KMS-11 (cell line): Measurements from ENCODE around the gene PTPRK.

ENCODE experiments used
- H2AFZ ChIP-seq: fragments of 200-600 bp; sonication (generic); 2 replicates; pipeline ENCODE4 v1.6.1; 2016; ENCODE audit warnings: antibody characterized with exemption, mixed run types, low read depth
- H3K27ac ChIP-seq: fragments of 200-600 bp; sonication (generic); 2 replicates; pipeline ENCODE4 v1.6.1; 2016; ENCODE audit warnings: mild to moderate bottlenecking, mixed run types
- H3K27me3 ChIP-seq: fragments of 200-600 bp; sonication (generic); 2 replicates; pipeline ENCODE4 v1.6.1; 2017; ENCODE audit warnings: mild to moderate bottlenecking, low read depth, mixed run types, moderate library complexity; ENCODE audit not compliant: insufficient read depth
- H3K36me3 ChIP-seq: fragments of 200-600 bp; sonication (generic); 2 replicates; pipeline ENCODE4 v1.6.1; 2017; ENCODE audit warnings: mild to moderate bottlenecking, mixed run types; ENCODE audit not compliant: insufficient read depth
- H3K4me1 ChIP-seq: fragments of 200-600 bp; sonication (generic); 2 replicates; pipeline ENCODE4 v1.6.1; 2016; ENCODE audit warnings: mild to moderate bottlenecking, low read depth, mixed run types; ENCODE audit not compliant: poor library complexity, severe bottlenecking
- H3K4me2 ChIP-seq: fragments of 200-600 bp; sonication (generic); 2 replicates; pipeline ENCODE4 v1.7.0; 2016; ENCODE audit warnings: mild to moderate bottlenecking, mixed run types
- H3K4me3 ChIP-seq: fragments of 200-600 bp; sonication (generic); IDR thresholded peaks from 2 replicates; pipeline ENCODE4 v1.6.1; 2017; ENCODE audit warnings: low read depth, low read length, mixed read lengths; ENCODE audit not compliant: insufficient read depth
- H3K79me2 ChIP-seq: fragments of 200-600 bp; sonication (generic); 2 replicates; pipeline ENCODE4 v1.6.1; 2016; ENCODE audit warnings: low read depth, mixed run types; ENCODE audit not compliant: insufficient read depth
- H3K9ac ChIP-seq: fragments of 200-600 bp; sonication (generic); 2 replicates; pipeline ENCODE4 v1.6.1; 2016; ENCODE audit warnings: mild to moderate bottlenecking, mixed run types
- H4K20me1 ChIP-seq: fragments of 200-600 bp; sonication (generic); 2 replicates; pipeline ENCODE4 v1.6.1; 2016; ENCODE audit warnings: mild to moderate bottlenecking, mixed run types; ENCODE audit not compliant: insufficient read depth
- CTCF ChIP-seq: fragments of 200-600 bp; sonication (generic); conservative IDR thresholded peaks from 2 replicates; pipeline ENCODE4 v1.6.1; 2017; ENCODE audit warnings: low read depth, mild to moderate bottlenecking, antibody characterized with exemption, low read length, moderate library complexity, mixed read lengths

The PTPRK gene

DNA sequence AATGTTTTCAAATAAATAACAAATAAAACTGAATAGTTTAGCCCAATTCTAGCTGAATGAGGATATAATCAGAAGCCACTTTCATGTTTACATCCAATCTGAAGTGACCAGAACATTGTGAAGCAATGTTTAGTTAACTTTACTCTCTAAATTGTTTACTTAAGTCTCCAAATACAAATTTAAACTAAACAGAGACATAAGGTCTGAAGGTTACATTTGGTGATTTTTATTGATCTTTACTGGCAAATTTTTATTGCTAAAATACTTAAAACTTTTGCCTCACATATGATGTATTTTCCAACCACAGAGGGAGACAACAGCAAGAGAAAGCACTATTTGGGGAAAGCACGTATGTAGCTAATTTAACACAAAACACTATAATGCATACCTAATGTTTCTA lies 512.7 kb downstream of the PTPRK start:
- H3K4me1 ChIP-seq = no peaks in the 10 kb centered on the region
- H3K36me3 ChIP-seq = no peaks in the 10 kb centered on the region
- H3K27me3 ChIP-seq = no peaks in the 10 kb centered on the region
- no peak overlapping the region for H3K4me2 ChIP-seq
- H4K20me1 ChIP-seq = no peaks in the 10 kb centered on the region
- no peak overlapping the region for H3K4me3 ChIP-seq
- no peaks in the 10 kb centered on the region for H3K79me2 ChIP-seq
- H3K27ac ChIP-seq = no peak overlapping the region
- no peak overlapping the region for H2AFZ ChIP-seq
- no peak for TF ChIP-seq CTCF
- H3K9ac ChIP-seq = no peak overlapping the region

DNA sequence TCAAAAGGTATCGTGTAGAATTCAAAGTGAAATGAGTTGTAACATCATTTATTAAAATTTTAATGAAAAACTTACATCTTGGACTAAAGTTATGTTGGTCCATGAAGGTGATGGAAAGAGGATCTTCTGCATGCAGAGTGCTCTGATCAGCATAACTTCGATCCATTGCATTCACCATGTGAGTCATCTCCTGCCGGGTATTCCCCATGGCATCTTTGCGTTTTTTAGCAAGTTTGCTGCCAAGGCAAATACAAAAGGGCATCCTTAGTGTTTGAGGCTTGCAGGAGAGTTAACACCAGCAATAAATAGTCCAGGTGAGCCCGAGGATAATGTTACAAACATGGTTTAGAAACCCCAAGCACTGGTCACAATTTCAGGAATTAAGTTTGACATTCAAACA lies 515.4 kb downstream of the PTPRK start:
- Histone ChIP-seq H3K4me3 (no peak overlapping the region), H3K9ac (no peak overlapping the region), H3K79me2 (no peaks in the 10 kb centered on the region), H4K20me1 (no peaks in the 10 kb centered on the region; the same call in 1 of the 2 replicates), H3K27ac (no peak overlapping the region), H3K27me3 (no peaks in the 10 kb centered on the region), H3K4me1 (no peaks in the 10 kb centered on the region), H2AFZ (no peak overlapping the region), H3K36me3 (no peaks in the 10 kb centered on the region), H3K4me2 (no peak overlapping the region)
- TF ChIP-seq CTCF = no peak

GRCh38 chr6:128000363-128000762 lies 520.0 kb downstream of the PTPRK start:
- Histone ChIP-seq H3K27me3 (no peaks in the 10 kb centered on the region), H2AFZ (no peak overlapping the region), H3K27ac (no peak overlapping the region), H3K4me1 (no peaks in the 10 kb centered on the region), H3K4me3 (no peak overlapping the region), H4K20me1 (no peaks in the 10 kb centered on the region; the same call in 1 of the 2 replicates), H3K4me2 (no peak overlapping the region), H3K9ac (no peak overlapping the region), H3K36me3 (no peaks in the 10 kb centered on the region), H3K79me2 (no peaks in the 10 kb centered on the region)
- TF ChIP-seq CTCF = no peak

DNA sequence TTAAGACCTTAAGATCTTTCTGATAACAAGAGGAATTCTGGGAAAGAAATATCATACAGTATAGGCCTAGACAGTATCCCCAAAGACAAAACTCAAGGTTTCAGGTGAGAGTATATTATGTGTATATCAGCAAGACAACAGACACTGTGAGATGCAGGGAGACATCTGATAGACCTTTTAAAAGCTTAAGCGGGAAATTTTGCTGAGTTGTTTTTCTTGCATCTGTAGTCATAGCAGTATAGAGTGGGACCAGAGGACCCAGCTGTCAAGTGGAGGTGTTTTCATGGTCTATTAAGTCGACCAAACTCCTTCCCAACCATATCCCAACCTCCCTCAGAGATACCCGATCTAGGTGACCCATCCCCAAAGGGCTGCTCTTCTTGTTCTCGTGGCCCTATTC lies 521.4 kb downstream of the PTPRK start:
- TF ChIP-seq CTCF = no peak
- Histone ChIP-seq H3K27ac (no peak overlapping the region), H3K4me2 (no peak overlapping the region), H3K79me2 (no peaks in the 10 kb centered on the region), H2AFZ (no peak overlapping the region), H3K36me3 (no peaks in the 10 kb centered on the region), H4K20me1 (no peaks in the 10 kb centered on the region; the same call in 1 of the 2 replicates), H3K27me3 (no peaks in the 10 kb centered on the region), H3K4me3 (no peak overlapping the region), H3K4me1 (no peaks in the 10 kb centered on the region), H3K9ac (no peak overlapping the region)
